Gastrocnemius medialis (tissue), 4 donors: ENCODE measurements around the gene CLK1.

Experiments
- POLR2A ChIP-seq, 2 donors: fragments of 450-650 bp; IDR thresholded peaks; one replicate each; pipeline ENCODE4 v1.6.1; 2017; ENCODE audit warnings: antibody characterized with exemption in 2 of 2, mild to moderate bottlenecking in 2 of 2, moderate library complexity in 2 of 2
- TF ChIP-seq, protein P1 (sequence below), 5 experiments: fragments of 450-650 bp in 3 of 5; fragments of 200-600 bp in 2 of 5; sonication (generic) in 2 of 5; IDR thresholded peaks in 4 of 5; conservative IDR thresholded peaks in 1 of 5; 1 replicate in 4 of 5; 2 replicates in 1 of 5; pipeline ENCODE4 v1.5.1; 2016 to 2019; ENCODE audit warnings: antibody characterized with exemption in 5 of 5, mild to moderate bottlenecking in 3 of 5, moderate library complexity in 3 of 5

DNA sequence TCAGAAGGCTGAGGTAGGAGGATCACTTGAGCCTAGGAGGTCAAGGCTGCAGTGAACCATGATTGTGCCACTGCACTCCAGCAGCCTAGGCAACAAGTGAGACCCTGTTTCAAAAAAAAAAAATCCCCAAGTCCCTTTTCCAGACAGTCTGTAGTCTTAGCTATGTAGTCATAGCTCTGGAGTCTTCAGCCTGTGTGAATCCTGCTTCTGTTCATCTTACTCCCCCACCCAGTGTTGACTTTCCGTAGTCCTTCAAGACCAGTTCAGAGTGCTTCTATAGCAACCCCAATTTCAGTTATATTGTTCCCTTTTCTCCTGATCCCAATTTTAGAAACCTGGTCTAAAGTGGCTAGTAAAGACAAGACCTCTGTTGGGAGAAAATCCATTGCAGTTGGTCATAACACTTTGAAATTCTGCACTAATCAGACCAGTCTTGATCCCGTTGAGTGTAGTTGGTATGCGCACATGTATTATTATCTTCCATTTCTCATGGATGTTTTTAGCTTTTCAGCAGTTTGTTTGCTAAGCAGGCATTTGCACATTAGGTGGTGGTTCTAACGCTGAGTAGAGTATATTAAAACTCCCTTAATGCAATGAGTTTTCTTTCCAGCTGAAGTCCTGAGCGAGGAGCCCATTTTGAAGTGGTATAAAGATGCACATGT, 43.8 kb downstream of the CLK1 start:
- TF ChIP-seq, protein P1, sequence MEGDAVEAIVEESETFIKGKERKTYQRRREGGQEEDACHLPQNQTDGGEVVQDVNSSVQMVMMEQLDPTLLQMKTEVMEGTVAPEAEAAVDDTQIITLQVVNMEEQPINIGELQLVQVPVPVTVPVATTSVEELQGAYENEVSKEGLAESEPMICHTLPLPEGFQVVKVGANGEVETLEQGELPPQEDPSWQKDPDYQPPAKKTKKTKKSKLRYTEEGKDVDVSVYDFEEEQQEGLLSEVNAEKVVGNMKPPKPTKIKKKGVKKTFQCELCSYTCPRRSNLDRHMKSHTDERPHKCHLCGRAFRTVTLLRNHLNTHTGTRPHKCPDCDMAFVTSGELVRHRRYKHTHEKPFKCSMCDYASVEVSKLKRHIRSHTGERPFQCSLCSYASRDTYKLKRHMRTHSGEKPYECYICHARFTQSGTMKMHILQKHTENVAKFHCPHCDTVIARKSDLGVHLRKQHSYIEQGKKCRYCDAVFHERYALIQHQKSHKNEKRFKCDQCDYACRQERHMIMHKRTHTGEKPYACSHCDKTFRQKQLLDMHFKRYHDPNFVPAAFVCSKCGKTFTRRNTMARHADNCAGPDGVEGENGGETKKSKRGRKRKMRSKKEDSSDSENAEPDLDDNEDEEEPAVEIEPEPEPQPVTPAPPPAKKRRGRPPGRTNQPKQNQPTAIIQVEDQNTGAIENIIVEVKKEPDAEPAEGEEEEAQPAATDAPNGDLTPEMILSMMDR (IDR thresholded peaks at IDR 0.05 in 4 of 5, conservative IDR thresholded peaks at IDR 0.05 in 1 of 5): no peak
- no peak for TF ChIP-seq POLR2A (IDR thresholded peaks at IDR 0.05)
